ENCODE data around the gene NELFB.

NELFB gene

GRCh38 chr9:137224830-137225694, 30.1 kb upstream of the NELFB start, which contains the start of gene CYSRT1:
TSS of gene CYSRT1 (plus strand) at chr9:137225174. CDS start at chr9:137225622, 448 bp downstream.
- DNase-seq: no peak

GRCh38 chr9:137225699-137226331, 29.3 kb upstream of the NELFB start:
- no peak for DNase-seq

- DNase-seq: no peak
Observed at GRCh38 chr9:137226338-137227053, 28.6 kb upstream of the NELFB start.

GRCh38 chr9:137227054-137227852, 27.9 kb upstream of the NELFB start, which contains the start of gene RNF224:
TSS of gene RNF224 (plus strand) at chr9:137227502. CDS start at chr9:137228336, 834 bp downstream.
- DNase-seq: peak; percentile 82

- DNase-seq: no peak
Observed at GRCh38 chr9:137227853-137228505, 27.1 kb upstream of the NELFB start.

GRCh38 chr9:137228506-137228967, 26.6 kb upstream of the NELFB start:
- no peak for DNase-seq

- no peak for DNase-seq
Observed at GRCh38 chr9:137228968-137229896, 25.9 kb upstream of the NELFB start.

GRCh38 chr9:137229903-137230704, 25.0 kb upstream of the NELFB start:
- DNase-seq: no peak

- DNase-seq: no peak
Observed at GRCh38 chr9:137230705-137231371, 24.3 kb upstream of the NELFB start, which contains the start of gene SLC34A3. TSS of gene SLC34A3 (plus strand) at chr9:137230901. CDS start at chr9:137231703, 802 bp downstream.

GRCh38 chr9:137231372-137232039, 23.6 kb upstream of the NELFB start:
- DNase-seq: no peak

GRCh38 chr9:137232101-137232500, 23.0 kb upstream of the NELFB start:
- DNase-seq: no peak

- no peak for DNase-seq
Observed at GRCh38 chr9:137232510-137232909, 22.6 kb upstream of the NELFB start.

GRCh38 chr9:137233143-137233980, 21.8 kb upstream of the NELFB start:
- DNase-seq: no peak

GRCh38 chr9:137234055-137234697, 21.0 kb upstream of the NELFB start:
- DNase-seq: no peak

GRCh38 chr9:137234758-137235423, 20.2 kb upstream of the NELFB start:
- DNase-seq: no peak
